HG02973 (cell line): ENCODE measurements around the gene RNU4-1.
"Not testable (repeated sequence)": the region's sequence is repeated elsewhere in the genome, so short reads cannot be mapped to it uniquely, and the experiment has no call there.

ENCODE experiments used
- ATAC-seq: cut with Tn5 transposase; IDR thresholded peaks from one replicate; pipeline ENCODE4 v1.9.1; 2021; ENCODE audit warnings: moderate library complexity; ENCODE audit not compliant: unreplicated experiment

The RNU4-1 gene

GRCh38 chr12:120292661-120293531 lies at the start of gene RNU4-1:
Gene RNU4-1, minus strand, starts transcription at chr12:120293237.
- peak; percentile 47 for ATAC-seq

- no peak for ATAC-seq
Measured at GRCh38 chr12:120342175-120343038, 49.4 kb upstream of the RNU4-1 start.

DNA sequence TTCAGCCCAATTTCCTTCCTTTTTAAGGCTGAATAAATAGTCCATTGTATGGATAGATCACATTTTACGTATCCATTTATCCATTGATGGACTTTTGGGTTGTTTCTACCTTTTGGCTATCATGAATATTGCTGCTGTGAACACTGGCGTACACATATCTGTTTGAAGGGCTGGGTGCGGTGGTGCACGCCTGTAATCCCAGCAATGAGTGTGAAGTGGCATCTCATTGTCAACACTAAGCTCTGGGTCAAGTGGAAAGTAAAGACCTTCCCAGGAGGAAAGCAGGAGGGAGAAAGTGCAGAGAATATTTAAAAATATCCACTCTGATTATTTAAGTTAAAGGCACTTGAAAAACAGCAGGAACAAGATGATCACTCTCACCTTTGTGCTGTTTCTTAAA lies 46.2 kb upstream of the RNU4-1 start:
- no peak for ATAC-seq

DNA sequence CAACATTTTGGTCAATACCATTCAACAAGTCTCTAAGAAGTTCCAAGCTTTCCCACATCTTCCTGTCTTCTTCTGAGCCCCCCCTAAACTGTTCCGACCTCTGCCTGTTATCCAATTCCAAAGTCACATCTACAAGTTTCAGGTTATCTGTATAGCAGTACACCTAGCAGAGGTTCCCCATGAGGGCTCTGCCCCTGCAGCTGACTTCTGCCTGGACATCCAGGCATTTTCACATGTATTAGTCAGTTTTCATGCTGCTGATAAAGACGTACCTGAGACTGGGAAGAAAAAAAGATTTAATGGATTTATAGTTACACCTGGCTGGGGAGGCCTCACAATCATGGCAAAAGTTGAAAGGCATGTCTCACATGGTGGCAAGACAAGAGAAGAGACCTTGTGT lies 44.7 kb upstream of the RNU4-1 start:
- ATAC-seq = no peak

- ATAC-seq = not testable (repeated sequence)
Measured at GRCh38 chr12:120336392-120336791, 43.4 kb upstream of the RNU4-1 start.

GRCh38 chr12:120335447-120335846 lies 42.4 kb upstream of the RNU4-1 start:
- ATAC-seq = not testable (repeated sequence)

DNA sequence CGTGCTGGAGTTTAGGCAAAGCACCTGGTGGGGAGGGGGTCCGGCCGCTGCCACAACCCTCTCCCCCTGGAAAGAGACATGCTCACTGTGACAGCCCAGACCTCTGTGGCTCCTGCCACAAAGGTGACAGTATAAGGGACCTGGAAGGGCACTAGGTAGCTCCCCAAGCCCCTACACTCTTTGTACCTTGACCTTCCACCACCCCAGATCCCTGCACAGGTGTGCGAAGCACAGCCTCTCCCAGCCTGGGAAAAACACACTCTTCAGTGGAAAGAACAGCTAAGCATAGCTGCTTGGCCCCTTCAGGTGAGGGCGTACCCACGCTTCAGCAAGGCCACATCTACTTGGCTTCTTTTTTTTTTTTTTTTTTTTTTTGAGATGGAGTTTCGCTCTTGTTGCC lies 39.5 kb upstream of the RNU4-1 start:
- ATAC-seq = no peak

- ATAC-seq = no peak
Measured at GRCh38 chr12:120332041-120332440, 39.0 kb upstream of the RNU4-1 start.

GRCh38 chr12:120331390-120331789 lies 38.4 kb upstream of the RNU4-1 start:
- ATAC-seq = no peak

GRCh38 chr12:120328228-120328627 lies 35.2 kb upstream of the RNU4-1 start:
- ATAC-seq = no peak

- ATAC-seq = no peak
Measured at GRCh38 chr12:120327593-120327992, 34.6 kb upstream of the RNU4-1 start, which contains the start of gene PLA2G1B. Gene PLA2G1B, minus strand, starts transcription at chr12:120327779. Its CDS starts 26 bp downstream, at chr12:120327753.

DNA sequence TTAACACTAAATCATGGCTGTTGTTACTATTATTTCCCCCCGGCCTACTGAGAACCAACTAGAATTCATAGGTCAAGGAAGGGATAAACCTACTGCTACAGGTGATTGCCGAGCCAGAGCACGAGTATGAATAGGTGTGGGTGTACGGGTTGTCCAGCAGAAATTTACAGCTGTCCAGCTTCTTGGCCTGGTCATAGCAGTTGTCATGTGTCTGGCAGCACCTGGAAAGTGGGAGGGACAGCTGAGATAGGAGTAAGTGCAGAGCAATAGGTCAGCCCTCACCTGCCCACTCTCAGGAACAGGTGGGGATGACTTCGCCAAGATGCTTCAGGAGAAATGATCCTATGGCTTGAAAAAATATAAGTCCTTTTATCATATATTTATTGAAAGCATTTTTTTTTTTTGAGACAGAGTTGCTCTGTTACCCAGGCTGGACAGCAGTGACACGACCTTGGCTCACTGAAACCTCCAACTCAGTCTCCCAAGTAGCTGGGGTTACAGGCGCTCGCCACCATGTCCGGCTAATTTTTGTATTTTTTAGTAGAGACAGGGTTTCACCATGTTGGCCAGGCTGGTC lies 31.9 kb upstream of the RNU4-1 start:
- ATAC-seq = no peak

DNA sequence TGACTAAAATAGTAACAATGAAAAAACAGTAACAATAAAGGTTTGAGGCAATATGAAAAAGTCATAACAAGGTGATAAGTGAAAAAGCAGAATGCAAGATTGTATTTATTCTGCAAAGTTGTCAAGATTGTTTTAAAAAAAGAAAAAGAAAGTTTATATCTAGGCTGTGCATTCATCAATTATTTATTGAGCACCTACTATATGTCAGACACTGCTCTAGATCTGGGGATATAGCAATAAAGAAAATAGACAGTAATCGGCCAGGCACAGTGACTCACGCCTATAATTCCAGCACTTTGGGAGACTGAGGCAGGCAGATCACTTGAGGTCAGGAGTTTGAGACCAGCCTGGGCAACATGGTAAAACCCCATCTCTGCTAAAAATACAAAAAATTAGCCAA lies 30.7 kb upstream of the RNU4-1 start:
- ATAC-seq = no peak

DNA sequence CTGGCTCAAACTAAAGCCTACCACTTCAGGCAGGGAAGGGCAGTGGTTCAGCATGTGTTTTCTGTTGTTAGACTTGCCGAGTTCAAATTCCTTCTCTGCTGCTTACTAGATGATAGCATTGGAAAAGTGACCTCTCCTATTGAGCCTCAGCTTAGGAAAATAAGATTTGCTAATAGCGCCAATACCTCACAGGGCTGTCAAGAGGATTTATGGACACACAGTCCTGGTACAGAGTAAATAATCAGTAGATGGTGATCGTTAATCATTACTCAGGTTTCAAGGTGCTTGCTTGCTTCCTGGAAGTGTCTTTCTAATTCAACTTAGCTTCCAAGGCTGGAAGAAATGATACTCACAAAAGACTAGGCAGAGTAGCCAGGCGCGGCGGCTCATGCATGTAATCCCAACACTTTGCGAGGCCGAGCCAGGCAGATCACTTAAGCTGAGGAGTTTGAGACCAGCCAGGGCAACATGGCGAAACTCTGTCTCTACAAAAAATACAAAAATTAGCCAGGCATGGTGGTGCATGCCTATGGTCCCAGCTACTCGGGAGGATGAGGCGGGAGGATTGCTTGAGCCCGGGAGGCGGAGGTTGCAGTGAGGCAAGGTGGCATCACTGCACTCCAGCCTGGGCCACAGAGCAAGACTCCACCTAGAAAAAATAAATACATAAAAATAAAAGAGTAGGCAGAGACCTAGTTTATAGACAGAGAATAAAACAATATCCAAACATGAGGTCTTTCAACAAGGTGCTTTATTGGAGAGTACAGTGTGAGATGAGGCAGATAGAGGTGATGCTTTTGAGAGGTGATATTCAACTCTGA lies 28.6 kb upstream of the RNU4-1 start:
- ATAC-seq = no peak

- peak; percentile 95 for ATAC-seq
Measured at GRCh38 chr12:120317224-120318105, 24.4 kb upstream of the RNU4-1 start.

GRCh38 chr12:120316798-120317223 lies 23.8 kb upstream of the RNU4-1 start:
- ATAC-seq = peak; percentile 7

GRCh38 chr12:120314220-120314619 lies 21.2 kb upstream of the RNU4-1 start:
- ATAC-seq = no peak

DNA sequence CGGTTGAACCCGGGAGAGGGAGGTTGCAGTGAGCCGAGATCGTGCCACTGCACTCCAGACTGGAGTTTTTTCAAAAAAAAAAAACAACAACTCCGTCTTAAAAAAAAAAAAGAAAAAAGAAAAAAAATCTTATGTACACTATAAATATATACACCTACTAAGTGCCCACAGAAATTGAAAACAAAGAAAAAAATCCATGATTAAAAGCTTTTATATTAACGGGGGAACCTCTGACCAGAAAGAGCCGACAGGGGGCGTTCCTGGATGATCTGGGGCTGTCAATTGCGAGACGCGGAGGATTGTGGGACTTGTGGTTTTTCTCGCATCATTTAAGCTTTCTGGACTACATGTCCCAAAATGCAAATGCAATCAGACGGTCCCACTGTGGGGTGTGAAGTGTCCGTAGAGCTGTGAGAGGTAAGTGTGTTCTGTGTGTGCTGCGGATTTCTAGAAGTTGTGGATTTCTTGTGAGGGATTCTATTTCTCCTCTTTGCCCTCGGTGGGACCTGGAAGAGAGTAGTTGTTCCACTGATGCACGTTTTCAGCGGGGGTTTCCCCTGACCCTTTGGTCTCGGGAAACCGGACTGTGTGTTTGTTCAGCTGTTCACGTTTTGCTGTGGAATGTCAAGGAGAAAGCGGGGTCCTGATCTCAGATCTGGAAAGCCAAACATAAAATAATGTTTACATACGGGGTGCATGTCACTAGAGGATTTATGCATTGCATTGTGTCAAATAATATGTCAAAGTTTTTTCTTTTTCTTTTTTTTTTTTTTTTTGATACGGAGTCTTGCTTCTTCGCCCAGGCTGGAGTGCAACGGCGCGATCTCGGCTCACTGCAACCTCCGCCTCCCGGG lies 9.2 kb upstream of the RNU4-1 start, which contains the start of gene SIRT4:
SIRT4 (plus strand) TSS at position 360 of the 854 bp plus-strand sequence. CDS start 1,241 bp downstream, outside the sequence.
- peak; percentile 91 for ATAC-seq

GRCh38 chr12:120292411-120292660 lies 701 bp downstream of the RNU4-1 start:
- no peak for ATAC-seq
